Testis (tissue), 2 donors: Measurements from ENCODE around the gene ST8SIA5.

ENCODE experiments used
- CTCF ChIP-seq, 3 experiments: fragments of 450-650 bp in 2 of 3; fragments of 200-600 bp in 1 of 3; sonication (generic) in 1 of 3; IDR thresholded peaks; one replicate each; pipeline ENCODE4 v1.5.1; 2016 to 2019; ENCODE audit warnings: antibody characterized with exemption in 3 of 3, mild to moderate bottlenecking in 2 of 3, moderate library complexity in 1 of 3
- POLR2A ChIP-seq: fragments of 450-650 bp; IDR thresholded peaks from one replicate; pipeline ENCODE4 v1.6.1; 2017; ENCODE audit warnings: antibody characterized with exemption, mild to moderate bottlenecking, moderate library complexity

GRCh38 chr18:46738491-46738890 lies 18.4 kb downstream of the ST8SIA5 start:
- no peak for TF ChIP-seq CTCF (IDR thresholded peaks at IDR 0.05)
- no peak for TF ChIP-seq POLR2A
